ENCODE results near the gene TGIF2LY.
"Not testable (repeated sequence)": the region's sequence is repeated elsewhere in the genome, so short reads cannot be mapped to it uniquely, and the experiment has no call there.

TGIF2LY gene

DNA sequence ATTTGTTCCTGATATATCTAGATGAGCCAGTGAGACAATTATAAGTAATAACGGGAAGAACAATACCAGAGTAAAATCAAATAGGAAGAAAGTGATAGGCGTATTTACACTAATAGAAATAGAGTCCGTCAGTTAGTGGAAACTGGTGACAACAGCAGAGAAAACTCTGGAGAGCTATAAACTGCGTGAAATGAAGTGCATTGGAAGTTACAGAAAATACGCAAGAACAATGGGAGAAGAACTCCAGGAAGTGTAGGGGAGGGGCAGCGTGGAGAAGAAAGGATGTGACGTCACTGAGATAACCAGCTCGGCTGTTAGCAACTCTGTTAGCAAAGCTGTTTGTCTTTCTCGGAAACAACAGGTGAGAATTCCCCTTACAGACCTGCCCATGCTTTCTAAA lies at the start of gene TGIF2LY:
TGIF2LY (plus strand) TSS at position 301 of the 400 bp plus-strand sequence. CDS start 178 bp downstream, outside the sequence.
- H3K27ac ChIP-seq (ENCODE audit: low read length); H3K36me3 ChIP-seq (ENCODE audit: control insufficient read depth in 2 of 2, insufficient read depth in 2 of 2, low read length in 2 of 2); H3K9me3 ChIP-seq (ENCODE audit: control insufficient read depth in 2 of 2, low read length in 2 of 2); H3K4me1 ChIP-seq (ENCODE audit: control insufficient read depth, insufficient read depth, low read length); H3K27me3 ChIP-seq (ENCODE audit: control insufficient read depth in 1 of 2, insufficient read depth in 2 of 2, low read length in 2 of 2); H3K4me3 ChIP-seq (ENCODE audit: low read length in 2 of 2); H3K9ac ChIP-seq (ENCODE audit: low read length in 2 of 2): not testable (repeated sequence)

Data from stomach smooth muscle (tissue), 2 donors.